K562 (cell line): Measurements from ENCODE around the gene WNT6. TPM values are rescaled to one million over a fixed set of nuclear protein-coding genes. Genes with fewer than 3 reads are reported as not detected.

Source experiments
- ATAC-seq: fragments of 200-7000 bp; cut with Tn5 transposase; 3 replicates; pipeline ENCODE4 v1.9.1; 2020; ENCODE audit warnings: moderate library complexity
- BruUV-seq: library from RNA; stranded (reverse); fragments of 400-500 nt; replicated peaks from 2 replicates; lab custom pipeline; 2021; lab: Mats Ljungman, UMichigan
- CTCF ChIA-PET: fragments of 300-600 bp; formaldehyde crosslinking; extraction: SDS; loops from one replicate; lab custom pipeline; 2021; ENCODE audit warnings: low intra/inter-chr PET ratio; lab: Yijun Ruan, JAX
- POLR2A ChIA-PET: fragments of 300-600, 350-650 bp; sonication (Branson Sonifier 250); formaldehyde crosslinking; extraction: SDS; loops from one replicate; lab custom pipeline; 2021; ENCODE audit warnings: antibody characterized with exemption, inconsistent platforms; lab: Yijun Ruan, JAX
- DNase-seq, 4 experiments: peaks; one replicate each; pipeline versions ENCODE4 v3.0.0 to v3.0.0-alpha.2; 2011 to 2018; ENCODE audit warnings: low spot score in 3 of 4, mixed read lengths in 3 of 4; ENCODE audit errors: extremely low read depth in 1 of 4
- FAIRE-seq: peaks from 2 replicates; lab custom pipeline; 2011; peaks lifted over from hg19 to GRCh38; lab: Jason Lieb, UNC
- H2AFZ ChIP-seq: 2 replicates; pipeline ENCODE4 v1.6.0; 2011; ENCODE audit warnings: low read depth, low read length, control low read depth, inconsistent platforms
- H3K27ac ChIP-seq: fragments of 200-600 bp; 3 replicates; pipeline ENCODE4 v1.8.0; 2011; ENCODE audit warnings: low read depth, mild to moderate bottlenecking, control low read depth, inconsistent platforms, low read length, moderate library complexity, mixed read lengths; ENCODE audit errors: extremely low read depth
- H3K27me3 ChIP-seq, 2 experiments: fragments of 300-600 bp in 1 of 2; 2 replicates in 1 of 2; 3 replicates in 1 of 2; pipeline versions ENCODE4 v1.6.0 to v1.8.0; 2011; ENCODE audit warnings: inconsistent platforms in 2 of 2, low read length in 2 of 2, mild to moderate bottlenecking in 1 of 2, mixed read lengths in 1 of 2, moderate library complexity in 1 of 2; ENCODE audit not compliant: control insufficient read depth in 2 of 2, insufficient read depth in 2 of 2
- H3K36me3 ChIP-seq: fragments of 300-600 bp; 3 replicates; pipeline ENCODE4 v1.8.0; 2011; ENCODE audit warnings: mild to moderate bottlenecking, low read length, inconsistent platforms; ENCODE audit not compliant: control insufficient read depth, insufficient read depth
- H3K4me1 ChIP-seq, 2 experiments: fragments of 200-600 bp in 1 of 2; replicated peaks in 1 of 2; 2 replicates in 1 of 2; 3 replicates in 1 of 2; pipeline versions ENCODE4 v1.5.1 to v1.8.0; 2011; ENCODE audit warnings: inconsistent platforms in 2 of 2, low read length in 2 of 2, mild to moderate bottlenecking in 1 of 2, mixed read lengths in 1 of 2, moderate library complexity in 1 of 2; ENCODE audit not compliant: control insufficient read depth in 2 of 2, insufficient read depth in 2 of 2
- H3K4me2 ChIP-seq: 2 replicates; pipeline ENCODE4 v1.6.1; 2011; ENCODE audit warnings: low read length, control low read depth, inconsistent platforms, mixed read lengths; ENCODE audit not compliant: insufficient read depth
- H3K4me3 ChIP-seq: fragments of 200-600 bp; sonication (generic), shearing (Covaris generic); 2 replicates; pipeline ENCODE4 v1.5.1; 2016; ENCODE audit warnings: control low read depth, inconsistent platforms
- H3K79me2 ChIP-seq: fragments of 200-600 bp; 3 replicates; pipeline ENCODE4 v1.8.0; 2011; ENCODE audit warnings: low read length, inconsistent platforms; ENCODE audit not compliant: control insufficient read depth, insufficient read depth
- H3K9ac ChIP-seq, 2 experiments: 2 replicates each; pipeline versions ENCODE4 v1.6.0 to v1.6.1; 2011; ENCODE audit warnings: low read depth in 2 of 2, low read length in 2 of 2, control low read depth in 1 of 2, inconsistent platforms in 1 of 2, mild to moderate bottlenecking in 1 of 2, mixed read lengths in 1 of 2; ENCODE audit not compliant: insufficient read depth in 1 of 2
- H3K9me1 ChIP-seq: one replicate; pipeline ENCODE4 v1.6.0; 2011; ENCODE audit warnings: inconsistent platforms, mild to moderate bottlenecking, low read length, moderate library complexity; ENCODE audit not compliant: control insufficient read depth, insufficient read depth
- H3K9me3 ChIP-seq: replicated peaks from 2 replicates; pipeline ENCODE4 v1.5.1; 2011; ENCODE audit warnings: low read depth, low read length, inconsistent platforms; ENCODE audit not compliant: control insufficient read depth, insufficient read depth
- H4K20me1 ChIP-seq: replicated peaks from 2 replicates; pipeline ENCODE4 v1.6.1; 2011; ENCODE audit warnings: low read length, inconsistent platforms, mixed read lengths; ENCODE audit not compliant: control insufficient read depth, insufficient read depth
- CBX1 ChIP-seq: sonication (generic); IDR thresholded peaks from 2 replicates; pipeline ENCODE4 v1.6.1; 2016; ENCODE audit warnings: antibody characterized with exemption, low read depth, mild to moderate bottlenecking
- HDAC8 ChIP-seq: fragments of 450-650 bp; IDR thresholded peaks from 2 replicates; pipeline ENCODE4 v1.6.1; 2016; ENCODE audit warnings: mild to moderate bottlenecking, missing genetic modification characterization, moderate library complexity, missing compliant biosample characterization
- JUN ChIP-seq, 2 experiments: sonication (generic) in 1 of 2; formaldehyde crosslinking in 1 of 2; IDR thresholded peaks; 2 replicates each; pipeline versions ENCODE4 v1.6.1 to v1.8.0; 2012 to 2022; ENCODE audit warnings: borderline replicate concordance in 2 of 2, mild to moderate bottlenecking in 2 of 2, improper control_type of control experiment in 1 of 2, low read depth in 1 of 2, low read length in 1 of 2, missing genetic modification reagents in 1 of 2
- NR0B1 ChIP-seq: fragments of 450-650 bp; IDR thresholded peaks from one replicate; pipeline ENCODE4 v1.6.1; 2018; ENCODE audit warnings: mild to moderate bottlenecking, moderate library complexity; ENCODE audit not compliant: partially characterized antibody
- POLR3A ChIP-seq: IDR thresholded peaks from 2 replicates; pipeline ENCODE4 v1.6.1; 2011; ENCODE audit warnings: borderline replicate concordance, mild to moderate bottlenecking, moderate library complexity; ENCODE audit not compliant: insufficient read length, insufficient read depth; ENCODE audit errors: extremely low read depth
- TAF9B ChIP-seq: fragments of 450-650 bp; IDR thresholded peaks from 2 replicates; pipeline ENCODE4 v1.6.1; 2018; ENCODE audit warnings: mild to moderate bottlenecking; ENCODE audit not compliant: partially characterized antibody
- TCF3 ChIP-seq: sonication (generic); formaldehyde crosslinking; IDR thresholded peaks from 2 replicates; pipeline ENCODE4 v1.4.0; 2020; ENCODE audit warnings: mild to moderate bottlenecking, missing genetic modification reagents
- ZBTB8A ChIP-seq: fragments of 450-650 bp; IDR thresholded peaks from 2 replicates; pipeline ENCODE4 v1.6.1; 2018; ENCODE audit warnings: mild to moderate bottlenecking, moderate library complexity; ENCODE audit not compliant: partially characterized antibody
- ZC3H8 ChIP-seq: fragments of 450-650 bp; IDR thresholded peaks from 2 replicates; pipeline ENCODE4 v1.6.1; 2017
- ZNF174 ChIP-seq: fragments of 250-450 bp; sonication (Bioruptor Pico); IDR thresholded peaks from 2 replicates; pipeline ENCODE4 v1.4.0; 2020; ENCODE audit warnings: mild to moderate bottlenecking
- ZNF3 ChIP-seq: fragments of 250-450 bp; sonication (Bioruptor Pico); IDR thresholded peaks from 2 replicates; pipeline ENCODE4 v1.5.0; 2021; ENCODE audit warnings: mild to moderate bottlenecking, moderate library complexity
- WGBS: fragments of 100-300 bp; shearing (Covaris generic); methylation state at CpG from one replicate; pipeline ENCODE4 v1.1.6; 2016; ENCODE audit warnings: low coverage, mixed read lengths; ENCODE audit not compliant: insufficient coverage; ENCODE audit errors: missing lambda C conversion rate; 5-methylcytosine and 5-hydroxymethylcytosine counted together
- in situ Hi-C: fragments of 300-500 bp; cut with MboI; formaldehyde crosslinking; loops from 4 replicates; pipeline ENCODE4 v1.15.0; 2018; ENCODE audit warnings: inconsistent platforms, mixed read lengths
- intact Hi-C: fragments of 100-400 bp; cut with micrococcal nuclease; formaldehyde crosslinking; loops from 2 replicates; pipeline ENCODE4 v1.14.2; 2022
- polyA plus RNA-seq, 8 experiments: library from polyadenylated mRNA; depleted of rRNA in 4 of 8; stranded (reverse) in 5 of 8; unstranded in 3 of 8; fragments of >200 nt; fragmentation: Nextera tagmentation in 2 of 8; fragmentation: Illumina TruSeq in 1 of 8; extraction: Ambion mirVana in 2 of 8; extraction: Trizol in 1 of 8; gene quantifications; 2 replicates each; pipeline versions ENCODE4 v1.2.1 to v1.2.3, GENCODE V29; 2011 to 2014; ENCODE audit warnings: inconsistent platforms in 1 of 8, missing spikeins in 1 of 8
- total RNA-seq, 7 experiments: library from RNA; depleted of rRNA in 6 of 7; stranded (reverse); fragments of >200 nt in 6 of 7; fragmentation: Illumina TruSeq in 2 of 7; extraction: Trizol in 2 of 7; gene quantifications; 2 replicates each; pipeline versions ENCODE4 v1.2.1 to v1.2.3, GENCODE V29; 2011 to 2021; ENCODE audit warnings: low replicate concordance in 1 of 7

WNT6 gene
- total and polyA plus RNA-seq, 9 of the 15 experiments (the other 6 are each of a cell fraction or from before 2014, with no cell fraction given) = not detected

DNA sequence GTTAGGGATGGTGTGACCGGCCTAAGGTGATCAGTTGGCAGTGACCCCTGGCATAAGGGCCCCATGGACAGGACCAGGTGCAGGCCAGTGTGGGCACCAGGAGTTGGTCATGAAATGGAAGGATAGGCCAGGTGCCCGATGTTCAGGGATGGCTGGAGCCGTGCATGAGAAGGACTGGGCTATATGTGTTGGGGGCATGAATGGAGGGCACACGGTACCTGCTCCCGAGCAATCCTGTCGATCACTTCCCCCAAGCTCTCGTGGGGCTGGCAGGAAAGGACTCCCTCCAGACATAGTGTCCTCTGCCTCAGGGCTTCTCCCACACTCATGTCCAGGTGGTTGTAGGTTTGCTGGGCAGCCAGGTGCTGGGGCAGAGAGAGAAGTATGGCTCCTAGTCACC is 35.6 kb upstream of the WNT6 start:
- no peak for ATAC-seq
- DNase-seq = no peak
- no peak overlapping the region for H3K4me3 ChIP-seq
- POLR2A ChIA-PET = no interaction called here
- no peaks in the 10 kb centered on the region; the same call in 1 of the 2 replicates for H4K20me1 ChIP-seq
- BruUV-seq = no TSS peak
- 2% methylated on average over 6 of the region's 7 CpGs for WGBS
- H3K36me3 ChIP-seq = no peaks in the 10 kb centered on the region
- H3K27ac ChIP-seq = no peak overlapping the region
- in situ Hi-C loops = no loop called here
- CTCF ChIA-PET = no interaction called here
- H2AFZ ChIP-seq = no peak overlapping the region
- no peak for FAIRE-seq
- TF ChIP-seq TCF3 (CRISPR knock-in tag) (no peak), POLR3A (no peak), ZC3H8 (no peak), HDAC8 (tag) (no peak), CBX1 (no peak), ZNF3 (CRISPR knock-in tag) (no peak), ZBTB8A (no peak), ZNF174 (CRISPR knock-in tag) (no peak), NR0B1 (no peak), TAF9B (no peak), JUN (IDR thresholded peaks at IDR 0.05; ENCODE audit: borderline replicate concordance, low read depth, low read length) (no peak), JUN (CRISPR knock-in tag; IDR thresholded peaks at IDR 0.05; ENCODE audit: borderline replicate concordance) (no peak)
- no peaks in the 10 kb centered on the region for H3K9me3 ChIP-seq
- H3K9ac ChIP-seq = no peak overlapping the region
- H3K27me3 ChIP-seq = peaks cover 11 to 60% of the 10 kb centered on the region in 2 experiments; a peak in 3 of 5 replicates
- H3K9me1 ChIP-seq = no peaks in the 10 kb centered on the region
- no peak overlapping the region for H3K4me2 ChIP-seq
- H3K79me2 ChIP-seq = no peaks in the 10 kb centered on the region
- no peaks in the 10 kb centered on the region; a peak in 1 of 5 replicates for H3K4me1 ChIP-seq
- intact Hi-C loops = no loop called here
